Thoracic aorta (tissue), 2 donors: ENCODE measurements around the gene IL1RL2. TPM values are rescaled to one million over a fixed set of nuclear protein-coding genes. Genes with fewer than 3 reads are reported as not detected.

Experiments used
- ATAC-seq: fragments of 150-250 bp; one replicate; pipeline ENCODE4 v1.8.0; 2017; ENCODE audit warnings: low read depth; ENCODE audit not compliant: insufficient number of reproducible peaks, low FRiP score
- DNase-seq: peaks from one replicate; pipeline ENCODE4 v3.0.0-alpha.2; 2020; ENCODE audit warnings: low spot score
- H3K27ac ChIP-seq, 2 donors: fragments of 200-600 bp; sonication (generic); 1 replicate in 1 of 2; 2 replicates in 1 of 2; pipeline ENCODE4 v1.5.1; 2016; ENCODE audit warnings: mild to moderate bottlenecking in 2 of 2, moderate library complexity in 2 of 2
- H3K27me3 ChIP-seq: fragments of 200-600 bp; sonication (generic); replicated peaks from 2 replicates; pipeline ENCODE4 v1.6.0; 2016; ENCODE audit warnings: mild to moderate bottlenecking; ENCODE audit not compliant: insufficient read depth
- H3K36me3 ChIP-seq: fragments of 200-600 bp; sonication (generic); one replicate; pipeline ENCODE4 v1.5.1; 2016
- H3K4me1 ChIP-seq, 2 donors: fragments of 200-600 bp; sonication (generic); 1 replicate in 1 of 2; 2 replicates in 1 of 2; pipeline versions ENCODE4 v1.5.1 to v1.6.0; 2016; ENCODE audit warnings: low read depth in 2 of 2, mild to moderate bottlenecking in 1 of 2; ENCODE audit not compliant: control insufficient read depth in 1 of 2
- H3K4me3 ChIP-seq: fragments of 200-600 bp; sonication (generic); 2 replicates; pipeline ENCODE4 v1.5.1; 2016; ENCODE audit warnings: mild to moderate bottlenecking
- H3K9me3 ChIP-seq: fragments of 200-600 bp; sonication (generic); 2 replicates; pipeline ENCODE4 v1.5.1; 2016
- total RNA-seq, 2 donors: library from RNA; depleted of rRNA; stranded (reverse); fragments of >200 nt; gene quantifications; one replicate each; pipeline versions ENCODE4 v1.1.0 to v1.2.3, GENCODE V29; 2016
- TF ChIP-seq, protein P1 (sequence below): fragments of 200-600 bp; sonication (generic); IDR thresholded peaks from one replicate; pipeline ENCODE4 v1.5.1; 2019; ENCODE audit warnings: antibody characterized with exemption

Gene IL1RL2
- total RNA-seq, 2 donors from 2014 or later = 0.68 to 1.3 TPM

- no peak overlapping the region for H3K4me3 ChIP-seq
- H3K27me3 ChIP-seq = no peaks in the 10 kb centered on the region
- ATAC-seq = no peak
- H3K4me1 ChIP-seq = no peaks in the 10 kb centered on the region
- H3K27ac ChIP-seq = no peak overlapping the region
- TF ChIP-seq, protein P1, sequence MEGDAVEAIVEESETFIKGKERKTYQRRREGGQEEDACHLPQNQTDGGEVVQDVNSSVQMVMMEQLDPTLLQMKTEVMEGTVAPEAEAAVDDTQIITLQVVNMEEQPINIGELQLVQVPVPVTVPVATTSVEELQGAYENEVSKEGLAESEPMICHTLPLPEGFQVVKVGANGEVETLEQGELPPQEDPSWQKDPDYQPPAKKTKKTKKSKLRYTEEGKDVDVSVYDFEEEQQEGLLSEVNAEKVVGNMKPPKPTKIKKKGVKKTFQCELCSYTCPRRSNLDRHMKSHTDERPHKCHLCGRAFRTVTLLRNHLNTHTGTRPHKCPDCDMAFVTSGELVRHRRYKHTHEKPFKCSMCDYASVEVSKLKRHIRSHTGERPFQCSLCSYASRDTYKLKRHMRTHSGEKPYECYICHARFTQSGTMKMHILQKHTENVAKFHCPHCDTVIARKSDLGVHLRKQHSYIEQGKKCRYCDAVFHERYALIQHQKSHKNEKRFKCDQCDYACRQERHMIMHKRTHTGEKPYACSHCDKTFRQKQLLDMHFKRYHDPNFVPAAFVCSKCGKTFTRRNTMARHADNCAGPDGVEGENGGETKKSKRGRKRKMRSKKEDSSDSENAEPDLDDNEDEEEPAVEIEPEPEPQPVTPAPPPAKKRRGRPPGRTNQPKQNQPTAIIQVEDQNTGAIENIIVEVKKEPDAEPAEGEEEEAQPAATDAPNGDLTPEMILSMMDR = no peak
- DNase-seq = no peak
- H3K9me3 ChIP-seq = no peaks in the 10 kb centered on the region
- no peaks in the 10 kb centered on the region for H3K36me3 ChIP-seq
Measured at GRCh38 chr2:102277202-102277700, 90.4 kb downstream of the IL1RL2 start.

- H3K4me1 ChIP-seq = no peaks in the 10 kb centered on the region
- no peaks in the 10 kb centered on the region for H3K27me3 ChIP-seq
- H3K9me3 ChIP-seq = no peaks in the 10 kb centered on the region
- H3K27ac ChIP-seq = no peak overlapping the region
- DNase-seq (no peak), ATAC-seq (no peak)
- TF ChIP-seq, protein P1 = no peak
- no peaks in the 10 kb centered on the region for H3K36me3 ChIP-seq
- H3K4me3 ChIP-seq = no peak overlapping the region
Measured at GRCh38 chr2:102278720-102279390, 92.0 kb downstream of the IL1RL2 start.

GRCh38 chr2:102279391-102279735, 92.5 kb downstream of the IL1RL2 start:
- H3K27me3 ChIP-seq = no peaks in the 10 kb centered on the region
- H3K4me3 ChIP-seq = no peak overlapping the region
- H3K9me3 ChIP-seq = no peaks in the 10 kb centered on the region
- ATAC-seq = no peak
- DNase-seq = no peak
- H3K36me3 ChIP-seq = no peaks in the 10 kb centered on the region
- TF ChIP-seq, protein P1 = no peak
- no peak overlapping the region for H3K27ac ChIP-seq
- H3K4me1 ChIP-seq = no peaks in the 10 kb centered on the region

- ATAC-seq (no peak), DNase-seq (no peak)
- TF ChIP-seq, protein P1 = no peak
- Histone ChIP-seq H3K4me3 (no peak overlapping the region), H3K4me1 (no peaks in the 10 kb centered on the region), H3K36me3 (no peaks in the 10 kb centered on the region), H3K27me3 (no peaks in the 10 kb centered on the region), H3K9me3 (no peaks in the 10 kb centered on the region), H3K27ac (no peak overlapping the region)
Measured at GRCh38 chr2:102282678-102283091, 95.9 kb downstream of the IL1RL2 start.

DNA sequence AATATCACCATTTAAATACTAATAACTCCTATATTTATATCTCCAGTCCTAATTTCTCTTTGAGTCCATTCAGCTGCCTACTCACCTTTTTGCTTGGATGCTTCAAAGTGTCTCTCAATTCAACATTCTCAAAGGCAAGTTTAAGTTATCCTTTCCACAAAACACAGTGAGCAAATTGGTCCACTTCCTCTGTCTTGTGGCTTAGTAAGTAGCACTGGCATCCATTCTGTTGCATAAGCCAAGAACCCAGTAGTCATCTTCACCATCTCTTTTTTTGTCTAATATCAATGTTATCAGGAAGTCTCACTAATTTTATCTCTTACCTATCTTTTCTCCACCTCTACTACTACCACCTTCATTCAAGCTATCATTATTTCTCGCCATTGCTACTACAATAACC, 97.2 kb downstream of the IL1RL2 start:
- Histone ChIP-seq H3K9me3 (no peaks in the 10 kb centered on the region), H3K27ac (no peak overlapping the region), H3K36me3 (no peaks in the 10 kb centered on the region), H3K4me3 (no peak overlapping the region), H3K27me3 (no peaks in the 10 kb centered on the region), H3K4me1 (no peaks in the 10 kb centered on the region)
- DNase-seq (no peak), ATAC-seq (no peak)
- TF ChIP-seq, protein P1 = no peak
